ENCODE data around the gene MPP3.
"Not testable (repeated sequence)": the region's sequence is repeated elsewhere in the genome, so short reads cannot be mapped to it uniquely, and the experiment has no call there.

MPP3 gene

DNA sequence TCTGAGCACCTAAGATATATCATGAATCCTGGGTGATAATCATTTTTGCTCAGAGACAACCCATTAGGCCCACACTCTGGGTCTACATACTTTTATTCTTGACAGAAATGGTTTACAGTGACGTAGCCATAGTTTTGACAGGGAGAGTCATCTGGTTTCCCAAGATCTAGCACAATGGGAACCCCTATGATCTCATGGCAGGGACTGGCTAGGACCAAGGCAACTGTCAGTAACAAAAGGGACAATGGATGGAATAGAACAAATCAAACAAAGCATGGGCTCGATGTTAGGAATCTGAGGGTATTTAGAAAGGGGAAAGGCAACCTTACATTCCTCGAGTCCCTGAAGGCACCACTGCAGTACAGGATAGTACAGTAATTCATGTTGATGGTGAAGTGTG, 32.2 kb downstream of the MPP3 start:
- no peak for DNase-seq

- DNase-seq, result no peak
Measured at GRCh38 chr17:43799047-43799446, 33.9 kb downstream of the MPP3 start.

GRCh38 chr17:43798024-43798423, 34.9 kb downstream of the MPP3 start:
- not testable (repeated sequence) for DNase-seq

GRCh38 chr17:43792668-43793067, 40.3 kb downstream of the MPP3 start:
- DNase-seq, result not testable (repeated sequence)

DNA sequence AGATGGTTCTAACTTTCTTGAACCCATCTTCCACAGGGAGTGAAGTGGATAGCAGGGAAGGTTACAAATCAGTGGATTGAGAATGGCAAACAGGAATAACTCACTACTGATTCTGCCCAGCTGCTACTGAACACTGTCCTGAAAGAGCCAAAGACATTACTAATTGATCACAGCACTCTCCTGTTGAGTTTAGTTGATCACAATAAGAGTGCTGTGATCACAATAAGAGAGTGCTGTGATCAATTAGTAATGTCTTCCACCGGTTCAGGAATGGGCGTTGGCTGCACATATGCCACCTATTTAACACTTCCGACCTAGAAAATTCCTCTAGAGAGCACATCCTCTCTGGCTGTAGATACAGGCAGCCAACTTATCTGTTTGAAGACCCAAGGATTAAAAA, 41.4 kb downstream of the MPP3 start:
- no peak for DNase-seq

GRCh38 chr17:43790311-43790940, 42.5 kb downstream of the MPP3 start:
- DNase-seq, result no peak

DNA sequence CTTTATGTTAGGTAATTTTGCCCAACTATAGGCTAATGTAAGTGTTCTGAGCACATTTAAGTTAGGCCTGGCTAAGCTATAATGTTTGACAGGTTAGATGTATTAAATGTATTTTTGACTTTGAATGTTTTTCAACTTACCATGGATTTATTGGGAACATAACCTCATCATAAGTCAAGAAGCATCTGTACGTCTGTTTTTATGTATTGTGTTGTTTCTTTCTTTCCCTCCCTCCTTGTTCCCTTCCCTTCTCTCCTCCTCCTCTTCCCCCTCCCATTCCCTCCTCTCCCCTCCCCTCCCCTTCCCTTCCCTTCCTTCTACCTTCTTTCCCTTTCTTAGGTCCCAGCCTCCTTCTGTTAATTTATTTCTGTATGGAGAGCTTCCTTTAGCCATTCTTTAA, 43.5 kb downstream of the MPP3 start:
- no peak for DNase-seq

GRCh38 chr17:43788540-43788939, 44.4 kb downstream of the MPP3 start:
- DNase-seq, result no peak

DNA sequence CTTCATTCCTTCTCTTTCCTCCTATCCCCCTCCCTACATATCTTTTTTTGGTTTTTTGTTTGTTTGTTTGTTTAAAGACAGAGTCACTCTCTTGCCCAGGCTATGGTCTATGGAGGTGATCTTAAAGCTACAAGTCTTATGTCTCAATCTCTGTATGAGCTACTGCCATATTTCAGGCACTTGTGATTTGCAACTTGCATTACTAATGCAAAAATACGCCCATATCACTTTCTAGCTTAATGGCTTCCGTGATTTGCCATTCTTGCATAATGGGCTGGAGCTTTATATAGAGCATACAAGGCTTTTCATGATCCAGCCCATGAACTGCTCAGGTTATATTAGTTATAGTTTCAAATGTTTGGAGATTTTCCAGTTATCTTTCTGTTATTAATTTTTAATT, 45.2 kb downstream of the MPP3 start:
- DNase-seq, result no peak

- DNase-seq, result no peak
Measured at GRCh38 chr17:43784628-43785101, 48.3 kb downstream of the MPP3 start.

DNA sequence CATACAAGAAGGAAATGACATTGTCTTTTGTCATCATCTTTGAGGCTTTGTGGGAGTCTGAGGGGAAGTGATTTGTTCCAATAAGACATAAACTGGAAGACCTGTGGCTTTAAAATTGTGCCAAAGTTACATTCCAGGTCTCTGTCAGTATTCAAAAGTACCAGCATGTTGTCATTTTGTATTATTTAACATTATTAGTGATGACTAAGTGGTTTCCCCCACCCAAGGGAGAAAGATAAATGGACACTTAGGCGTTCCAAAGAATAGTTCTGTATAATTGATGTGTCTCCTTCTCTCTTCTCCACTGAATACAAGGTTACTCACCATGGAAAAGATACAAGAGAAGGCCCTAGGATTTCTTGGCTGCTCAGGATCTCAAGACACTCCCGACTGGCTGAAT, 48.9 kb downstream of the MPP3 start:
- no peak for DNase-seq

DNA sequence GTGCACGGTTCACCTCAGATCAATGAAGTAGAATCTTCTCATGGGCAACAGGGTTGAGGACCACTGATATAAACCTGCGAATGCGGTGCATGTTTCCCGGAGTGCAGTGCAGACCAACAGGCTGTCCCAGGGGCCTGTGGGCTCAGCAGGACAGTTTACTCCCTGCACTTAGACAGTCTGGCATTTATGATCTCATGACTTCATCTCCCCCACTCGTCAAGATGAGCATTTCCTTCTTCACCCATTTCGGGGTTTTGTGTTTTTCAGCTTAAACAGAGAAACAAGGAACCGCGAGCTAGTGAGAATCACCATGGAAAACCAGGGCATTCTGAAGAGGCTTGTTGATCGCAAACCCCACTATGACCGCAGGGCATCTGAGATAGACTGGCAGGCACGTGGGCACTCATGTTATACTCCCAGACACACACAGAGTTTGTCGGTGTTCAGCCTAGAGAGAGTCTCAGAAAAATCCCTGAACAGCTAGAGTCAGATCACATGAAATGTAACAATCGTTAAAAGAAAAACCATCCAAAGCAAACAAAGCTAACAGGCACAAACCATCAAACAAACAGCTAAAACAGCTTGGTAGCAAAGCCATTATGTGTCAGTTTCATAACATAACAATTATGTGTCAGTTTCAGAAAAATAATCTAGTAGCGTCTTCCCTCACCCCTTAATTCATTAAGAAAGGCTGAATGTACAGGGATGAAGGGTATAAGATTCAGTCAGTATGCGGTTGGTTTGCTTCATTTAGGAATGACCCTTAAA, 49.8 kb downstream of the MPP3 start:
- no peak for DNase-seq

DNA sequence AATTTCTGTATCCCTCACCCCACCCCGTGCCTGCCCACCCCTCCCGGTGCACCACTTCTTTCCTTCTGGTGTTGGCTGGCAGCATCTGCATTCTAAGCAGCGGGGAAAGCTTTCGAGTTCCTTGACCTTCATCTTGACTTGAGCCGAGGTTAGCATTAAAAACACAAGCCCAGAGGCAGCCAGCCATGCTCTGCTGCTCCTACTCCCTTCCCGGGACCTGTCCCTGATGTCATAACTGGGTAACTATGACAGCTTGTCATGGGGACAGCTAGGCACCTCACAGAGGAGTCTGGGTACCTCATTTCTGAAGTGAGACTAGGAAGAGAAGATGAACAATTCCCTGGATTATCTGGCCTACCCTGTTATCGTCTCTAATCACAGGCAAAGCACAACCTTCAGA, 52.8 kb downstream of the MPP3 start, which contains the start of gene CFAP97D1:
Gene CFAP97D1, plus strand, starts transcription at position 301 of the 400 bp plus-strand sequence. Its CDS starts 28 bp downstream, at position 329.
- no peak for DNase-seq

DNA sequence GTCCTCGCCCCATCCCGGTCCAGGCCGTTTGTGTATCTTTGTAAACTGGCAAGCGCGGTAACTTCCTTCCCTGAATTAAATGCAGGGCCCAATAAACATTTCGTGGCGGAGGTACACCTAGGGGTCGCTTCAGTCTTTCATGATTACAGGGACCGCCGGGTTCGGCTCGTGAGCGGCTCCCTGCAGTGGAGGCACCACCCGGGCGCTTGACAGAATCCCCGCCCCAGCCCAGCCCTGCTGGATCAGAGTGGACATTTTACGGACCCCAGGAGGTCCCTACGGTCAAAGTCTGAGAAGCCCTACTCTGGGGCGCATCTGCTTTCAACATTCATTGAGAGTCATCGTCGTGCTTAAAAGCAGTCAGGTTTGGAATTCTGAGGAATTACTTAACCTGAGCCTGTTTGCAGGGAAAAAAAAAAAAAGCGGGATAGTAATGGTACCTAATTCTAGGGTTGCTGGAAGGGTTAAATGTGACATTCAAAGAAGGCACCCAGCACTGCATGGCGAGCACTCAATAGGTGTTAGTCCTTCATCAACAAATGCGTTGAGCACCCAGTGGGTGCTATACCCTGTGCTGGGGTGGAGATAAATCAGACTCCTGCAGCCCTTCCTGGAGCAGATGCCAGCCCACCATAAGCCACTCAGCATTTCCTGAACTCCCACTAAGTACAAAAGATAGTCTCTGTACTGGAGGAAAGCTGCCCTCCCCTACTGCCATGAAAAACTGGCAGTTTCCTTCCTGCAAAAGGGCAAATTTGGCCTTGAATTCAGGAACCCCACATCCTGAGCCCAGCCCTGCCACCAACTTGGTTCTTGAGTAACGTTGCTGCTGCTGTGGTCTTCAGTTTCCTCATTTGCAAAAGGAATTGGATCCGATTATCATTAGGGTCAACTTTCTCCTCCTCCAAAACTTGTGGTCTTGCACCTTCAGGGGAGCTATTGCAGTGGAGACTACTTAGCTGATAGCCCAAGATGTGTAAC, 53.5 kb downstream of the MPP3 start:
- DNase-seq, result no peak

DNA sequence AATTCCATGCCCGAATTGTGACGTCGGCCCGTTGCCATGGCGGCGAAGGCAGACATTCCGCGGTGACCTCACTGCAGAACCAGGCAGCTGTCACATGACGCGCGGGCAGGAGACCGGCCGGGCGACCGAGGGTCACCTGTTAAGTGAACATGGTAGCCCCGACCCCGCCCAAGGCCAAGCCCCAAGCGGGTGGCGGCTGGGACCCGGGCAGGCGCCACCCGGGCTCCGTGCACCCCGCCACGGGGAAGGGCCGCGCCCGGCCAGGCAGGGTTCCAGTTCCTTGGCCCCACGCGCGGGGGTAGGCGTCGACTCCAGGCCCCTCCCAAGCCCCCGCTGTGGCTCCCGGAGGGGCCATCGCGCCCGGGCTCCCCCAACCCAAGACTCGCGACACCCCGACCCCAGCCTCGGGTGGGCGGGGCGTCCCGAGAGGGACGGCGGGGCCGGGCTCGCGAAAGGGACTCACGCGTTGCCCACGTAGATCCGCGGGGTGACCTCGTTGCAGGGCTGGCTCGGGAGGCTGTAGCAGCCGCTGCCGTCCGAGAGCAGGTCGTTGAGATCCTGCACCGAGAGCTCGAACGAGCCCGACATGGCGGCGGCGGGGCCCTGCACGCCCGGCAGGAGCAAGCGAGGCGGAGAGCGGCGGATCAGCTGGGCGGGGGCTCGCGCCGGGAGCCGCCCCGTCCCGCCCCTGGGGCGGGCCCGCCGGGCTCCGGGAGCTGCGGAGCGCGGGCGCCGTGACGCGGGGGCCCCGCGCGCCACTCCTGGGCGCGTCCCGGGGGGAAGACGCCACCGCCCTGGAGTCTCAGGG, 54.4 kb downstream of the MPP3 start, which contains the start of gene DUSP3:
Gene DUSP3, minus strand, starts transcription at position 641 of the 808 bp plus-strand sequence. Its CDS starts 53 bp downstream, at position 588.
- DNase-seq, result peak; percentile 91

DNA sequence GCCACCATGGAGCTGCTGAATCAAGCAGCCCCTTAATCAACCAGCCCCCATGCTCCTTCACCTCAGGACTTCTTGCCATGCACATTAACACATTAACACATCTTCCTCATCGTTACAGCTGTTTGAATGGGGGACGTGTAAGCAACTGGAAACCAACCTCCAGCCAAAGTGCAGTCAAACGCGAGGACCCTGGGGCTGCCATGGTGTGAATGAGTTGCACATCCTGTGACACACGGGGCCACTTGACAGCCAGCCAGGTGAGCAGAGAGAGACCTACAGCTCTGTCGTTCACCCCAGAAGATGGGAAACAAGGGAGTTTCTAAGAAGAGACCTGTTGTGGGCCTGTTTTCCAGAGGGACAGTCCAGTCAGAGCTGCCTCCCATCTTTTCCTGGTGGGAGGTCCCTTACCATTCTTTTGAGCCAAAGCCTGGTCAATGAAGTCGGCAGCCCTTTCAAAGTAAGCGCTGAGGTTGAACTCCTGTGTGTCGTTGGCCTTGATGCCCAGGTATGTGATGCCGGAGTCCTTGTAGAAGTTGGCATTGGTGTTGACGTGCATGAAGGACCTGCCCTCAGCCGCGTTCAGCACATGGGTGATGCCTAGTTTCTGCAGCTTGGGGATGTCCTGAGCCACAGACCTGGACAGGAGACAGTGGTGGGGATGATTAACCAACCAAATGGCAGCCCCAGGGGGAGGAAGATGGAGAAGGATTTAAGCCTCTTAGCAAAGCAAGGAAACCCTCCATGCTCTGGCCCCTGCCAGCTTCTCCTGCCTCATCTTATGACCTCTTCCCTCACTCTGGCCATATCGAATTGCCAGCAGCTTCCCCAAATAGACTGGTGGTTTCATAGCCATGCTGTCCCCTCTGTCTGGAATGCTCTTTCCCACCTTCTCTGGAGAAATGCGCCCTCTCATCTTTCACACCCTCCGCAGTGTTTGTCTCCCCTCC, 58.4 kb downstream of the MPP3 start:
- no peak for DNase-seq

DNA sequence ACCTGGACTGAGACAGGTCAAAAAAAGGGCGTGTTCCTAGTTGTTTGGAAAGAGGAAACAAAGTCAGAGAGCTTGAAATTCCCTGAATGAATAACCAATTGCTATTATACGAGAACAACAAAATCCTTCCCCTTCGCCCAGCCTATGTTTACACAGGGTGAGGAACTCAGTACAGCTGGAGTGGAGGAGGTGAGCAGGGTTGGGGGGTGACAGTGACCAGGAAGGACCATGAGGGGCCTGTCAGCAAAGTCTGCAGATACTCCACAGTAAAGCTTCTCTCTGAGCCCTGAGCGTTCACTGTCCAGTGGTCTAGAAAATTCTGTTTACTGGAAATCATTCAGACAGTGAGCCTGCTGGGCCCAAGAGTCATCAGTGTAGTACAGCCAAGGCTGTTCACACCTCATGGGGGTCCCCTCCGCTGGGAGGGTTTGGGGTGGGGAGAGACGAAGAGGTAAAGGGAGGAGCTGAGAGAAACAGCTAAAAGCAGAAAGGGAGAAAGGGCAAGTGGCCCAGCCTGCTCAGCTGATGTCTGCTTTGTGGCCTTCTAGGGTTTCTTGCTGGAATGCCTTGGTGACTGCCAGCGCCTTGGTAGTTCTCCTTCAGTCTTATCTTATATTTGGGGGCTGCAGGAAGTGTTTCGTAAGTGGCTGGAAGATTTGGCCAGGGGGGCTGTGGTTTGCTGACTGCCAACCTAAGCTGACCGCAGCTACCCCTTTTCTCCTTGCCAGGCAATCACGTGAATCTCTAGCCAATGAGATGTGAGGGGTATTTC, 59.9 kb downstream of the MPP3 start:
- no peak for DNase-seq

- no peak for DNase-seq
Measured at GRCh38 chr17:43771463-43771862, 61.5 kb downstream of the MPP3 start.

DNA sequence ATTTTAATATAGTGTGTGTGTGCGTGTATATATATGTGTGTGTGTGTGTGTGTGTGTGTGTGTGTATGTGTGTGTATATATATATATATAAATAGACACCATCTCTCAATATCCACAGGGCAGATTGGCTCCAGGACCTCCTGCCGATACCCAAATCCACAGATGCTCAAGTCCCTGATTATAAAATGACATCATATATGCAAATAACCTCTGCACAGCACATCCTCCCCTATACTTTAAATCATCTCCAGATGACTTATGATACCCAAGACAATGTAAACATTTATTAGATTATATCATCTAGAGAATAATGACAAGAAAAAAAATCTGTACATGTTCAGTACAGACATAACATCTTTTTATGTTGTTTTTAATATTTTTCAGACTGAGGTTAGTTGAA, 62.0 kb downstream of the MPP3 start:
- no peak for DNase-seq

- no peak for DNase-seq
Measured at GRCh38 chr17:43769859-43770258, 63.1 kb downstream of the MPP3 start.
